Pancreas (tissue), 10 donors: ENCODE data around the gene GGTA1. TPM values are rescaled to one million over a fixed set of nuclear protein-coding genes. Genes with fewer than 3 reads are reported as not detected.

Experiments used
- ATAC-seq, 4 donors: fragments of 200-7000 bp; cut with Tn5 transposase; one replicate each; pipeline versions ENCODE4 v1.8.0 to v1.9.1; 2020; ENCODE audit warnings: mild to moderate bottlenecking in 4 of 4, moderate library complexity in 4 of 4
- DNase-seq, 6 donors: peaks; one replicate each; pipeline ENCODE4 v3.0.0-alpha.2; 2020
- FAIRE-seq: peaks from 2 replicates; lab custom pipeline; 2012; peaks lifted over from hg19 to GRCh38; lab: Jason Lieb, UNC
- H3K27ac ChIP-seq, 4 donors: fragments of 200-600 bp; sonication (generic); 1 replicate in 3 of 4; 2 replicates in 1 of 4; pipeline versions ENCODE4 v1.5.0 to v1.8.0; 2020
- H3K27me3 ChIP-seq, 4 donors: fragments of 200-600 bp; one replicate each; pipeline ENCODE4 v1.8.0; 2021
- H3K36me3 ChIP-seq, 3 donors: fragments of 200-600 bp; sonication (generic) in 1 of 3; one replicate each; pipeline versions ENCODE4 v1.5.0 to v1.8.0; 2020 to 2021
- H3K4me1 ChIP-seq, 3 donors: fragments of 200-600 bp; one replicate each; pipeline ENCODE4 v1.8.0; 2021
- H3K4me3 ChIP-seq, 4 donors: fragments of 200-600 bp; sonication (generic) in 2 of 4; one replicate each; pipeline versions ENCODE4 v1.5.0 to v1.8.0; 2020 to 2021
- H3K9me3 ChIP-seq, 4 donors: fragments of 200-600 bp; one replicate each; pipeline ENCODE4 v1.8.0; 2021
- CTCF ChIP-seq, 4 donors: fragments of 200-600 bp; sonication (generic) in 3 of 4; IDR thresholded peaks; one replicate each; pipeline versions ENCODE4 v1.5.0 to v1.8.0; 2021; ENCODE audit warnings: antibody characterized with exemption in 4 of 4
- WGBS, 2 donors: extraction: QIAGEN DNeasy Blood & Tissue Kit; methylation state at CpG; one replicate each; pipeline ENCODE4 v1.1.7; 2013; 5-methylcytosine and 5-hydroxymethylcytosine counted together
- intact Hi-C, 3 donors: fragments of 100-400 bp; cut with DNase I; formaldehyde crosslinking; loops; one replicate each; pipeline versions ENCODE4 v1.11.1 to v1.14.2; 2022
- polyA plus RNA-seq, 2 donors: library from polyadenylated mRNA; stranded (reverse); fragments of 200-250 nt; gene quantifications; one replicate each; pipeline ENCODE4 v1.2.3, GENCODE V29; 2013
- total RNA-seq, 6 donors: library from RNA; stranded (reverse); fragmentation: NEBNext Ultra II Directional in 4 of 6; extraction: Animal tissue kit (Norgen Biotek cat#: 25700) in 4 of 6; gene quantifications; one replicate each; pipeline versions ENCODE4 v1.2.1 to v1.2.4, GENCODE V29; 2021 to 2023
- donor health status: healthy with polysubstance abuse.
- donor health status: DM: no; HTN: no; CAD: no; lungs with moderate emphysema.
- donor health status: DM: no; HTN: no; CAD: no.
- donor health status: control.
- donor health status: control.
- donor health status: Bipolar disorder and iron deficiency.
- donor health status: DM: yes; HTN: yes; CAD: no.
- donor health status: DM: no; HTN: no; CAD: no.
- donor health status: DM: no; HTN: no; CAD: no.
- donor health status: DM: yes; HTN: yes; CAD: no.

The GGTA1 gene
- total and polyA plus RNA-seq, 8 donors: 0.14 to 3.6 (median 1.5) TPM

DNA sequence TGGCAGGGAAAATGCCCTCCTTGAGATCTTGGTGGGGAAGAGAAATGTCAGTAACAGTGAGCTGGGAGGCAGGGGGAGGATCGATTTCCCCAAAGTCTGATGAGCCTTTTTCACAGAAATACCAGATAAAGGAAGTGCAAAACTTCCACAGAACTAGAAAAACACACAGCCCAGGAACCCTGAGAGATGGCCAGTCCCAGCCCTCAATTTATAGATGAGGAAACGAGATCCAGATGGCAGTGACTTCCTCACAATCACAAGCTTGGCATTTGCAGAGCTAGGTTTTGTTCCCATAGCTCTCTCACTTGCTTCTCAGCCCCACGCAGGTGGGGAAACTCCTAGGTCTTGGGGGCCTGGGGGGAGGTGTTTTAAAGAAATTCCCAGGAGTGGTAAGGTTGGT is 3.8 kb upstream of the GGTA1 start:
- intact Hi-C loops: no loop called here
- 48 to 72% methylated on average over 3 of the region's 3 CpGs for WGBS, 2 donors
- Histone ChIP-seq H3K4me3 (no peak overlapping the region), H3K9me3 (no peaks in the 10 kb centered on the region), H3K27ac (no peak overlapping the region), H3K4me1 (peaks cover 3 to 10% (median 9%) of the 10 kb centered on the region in 3 donors), H3K36me3 (no peaks in the 10 kb centered on the region), H3K27me3 (no peaks in the 10 kb centered on the region)
- no peak for TF ChIP-seq CTCF (IDR thresholded peaks at IDR 0.05)
- no peak for DNase-seq
- peak in 2 of 4 donors; percentile 20 to 26 for ATAC-seq
- no peak for FAIRE-seq

GRCh38 chr9:121500165-121500478 is 478 bp upstream of the GGTA1 start:
- TF ChIP-seq CTCF (IDR thresholded peaks at IDR 0.05): no peak
- no peaks in the 10 kb centered on the region for H3K27me3 ChIP-seq
- no peak for FAIRE-seq
- DNase-seq: no peak
- peak overlapping the region; percentile 29 to 58 (median 36) for H3K4me3 ChIP-seq
- WGBS, 2 donors: 15 to 16% methylated on average over 15 of the region's 15 CpGs
- H3K4me1 ChIP-seq: peaks cover 4 to 15% (median 10%) of the 10 kb centered on the region in 3 donors
- H3K36me3 ChIP-seq: no peaks in the 10 kb centered on the region
- ATAC-seq: peak in 3 of 4 donors; percentile 8 to 15 (median 9)
- peak overlapping the region in 1 of 4 donors; percentile 40 for H3K27ac ChIP-seq
- intact Hi-C loops: no loop called here
- H3K9me3 ChIP-seq: no peaks in the 10 kb centered on the region

GRCh38 chr9:121499177-121499426 is 542 bp downstream of the GGTA1 start:
- Histone ChIP-seq H3K27me3 (no peaks in the 10 kb centered on the region), H3K4me1 (peaks cover 4 to 15% (median 10%) of the 10 kb centered on the region in 3 donors), H3K9me3 (no peaks in the 10 kb centered on the region), H3K4me3 (peak overlapping the region; percentile 29 to 58 (median 36)), H3K36me3 (no peaks in the 10 kb centered on the region), H3K27ac (peak overlapping the region in 3 of 4 donors; percentile 11 to 50 (median 40))
- TF ChIP-seq CTCF (IDR thresholded peaks at IDR 0.05): no peak
- ATAC-seq (peak in 2 of 4 donors; percentile 6 to 9), DNase-seq (peak in 1 of 6 donors; percentile 30), FAIRE-seq (no peak)
- 4 to 10% methylated on average over 8 of the region's 8 CpGs for WGBS, 2 donors
- intact Hi-C loops: no loop called here

GRCh38 chr9:121498487-121499176 is 1.0 kb downstream of the GGTA1 start:
- H3K36me3 ChIP-seq: no peaks in the 10 kb centered on the region
- no peak for TF ChIP-seq CTCF (IDR thresholded peaks at IDR 0.05)
- FAIRE-seq: no peak
- H3K4me3 ChIP-seq: peak overlapping the region in 3 of 4 donors; percentile 13 to 58 (median 38)
- H3K9me3 ChIP-seq: no peaks in the 10 kb centered on the region
- no peaks in the 10 kb centered on the region for H3K27me3 ChIP-seq
- peak; percentile 27 to 48 (median 44) for ATAC-seq
- H3K4me1 ChIP-seq: peaks cover 4 to 15% (median 10%) of the 10 kb centered on the region in 3 donors
- intact Hi-C loops: no loop called here
- peak in 3 of 6 donors; percentile 25 to 62 (median 62) for DNase-seq
- WGBS, 2 donors: 3% methylated on average over 27 to 29 of the region's 29 CpGs
- H3K27ac ChIP-seq: peak overlapping the region in 1 of 4 donors; percentile 40

DNA sequence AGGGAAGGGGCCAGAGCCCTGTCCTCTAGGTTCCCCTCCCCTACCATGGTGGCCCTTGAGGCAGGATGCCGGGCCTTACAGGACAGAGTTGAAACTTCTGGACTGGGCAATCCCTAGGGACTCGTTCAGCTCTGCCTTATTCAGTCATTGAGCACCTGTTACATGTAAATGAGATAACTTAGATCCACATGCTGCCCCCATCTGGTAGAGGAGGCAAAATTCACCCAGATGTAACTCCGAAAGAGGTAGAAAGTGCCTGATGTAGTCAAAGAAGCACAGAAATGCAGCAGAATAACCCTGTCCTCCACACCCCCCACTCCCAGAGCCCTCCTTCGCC is 1.5 kb downstream of the GGTA1 start:
- FAIRE-seq: no peak
- TF ChIP-seq CTCF (IDR thresholded peaks at IDR 0.05): peak; percentile 29 to 58 (median 43)
- Histone ChIP-seq H3K27ac (no peak overlapping the region), H3K4me3 (peak overlapping the region in 3 of 4 donors; percentile 13 to 58 (median 38)), H3K9me3 (no peaks in the 10 kb centered on the region), H3K36me3 (no peaks in the 10 kb centered on the region), H3K4me1 (peaks cover 4 to 15% (median 10%) of the 10 kb centered on the region in 3 donors), H3K27me3 (no peaks in the 10 kb centered on the region)
- intact Hi-C loops: no loop called here
- WGBS, 2 donors: 2% methylated on average over 4 of the region's 4 CpGs
- peak in 4 of 6 donors; percentile 36 to 73 (median 57) for DNase-seq
- peak; percentile 76 to 88 (median 86) for ATAC-seq
